ENCODE measurements around the gene CSNK2A1. TPM values are rescaled to one million over a fixed set of nuclear protein-coding genes. Genes with fewer than 3 reads are reported as not detected.

The CSNK2A1 gene
- polyA plus RNA-seq, 1 donor from 2014 or later = 255 TPM

DNA sequence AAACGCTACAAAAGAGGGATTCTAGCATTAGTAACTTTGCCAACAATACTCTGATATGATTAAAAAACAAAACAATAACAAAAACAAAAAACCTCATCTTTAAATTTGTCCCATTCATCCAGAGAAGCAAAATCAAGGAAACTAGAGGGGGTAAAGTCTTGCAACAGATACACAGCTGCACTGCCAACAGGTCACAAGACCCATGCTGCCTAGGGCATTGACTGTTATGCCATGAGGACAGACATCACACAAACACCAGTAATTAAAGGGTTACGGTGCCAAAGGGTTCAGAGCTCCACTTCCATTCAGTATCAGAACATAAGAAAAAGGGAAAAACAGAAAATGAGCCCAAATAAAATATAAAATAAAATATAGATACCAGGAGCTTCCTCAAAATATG is 82.9 kb downstream of the CSNK2A1 start:
- peak overlapping the region; percentile 58 for H3K4me2 ChIP-seq (ENCODE audit: low read length)
- H3K9ac ChIP-seq (ENCODE audit: low read length) = no peak overlapping the region
- H2AFZ ChIP-seq (ENCODE audit: low read depth, low read length) = no peak overlapping the region
- no peak overlapping the region for H3K27ac ChIP-seq (ENCODE audit: low read length)
- no peaks in the 10 kb centered on the region for H3F3A ChIP-seq (ENCODE audit: insufficient read depth, low read length, poor library complexity, severe bottlenecking)
- no peaks in the 10 kb centered on the region for H3K27me3 ChIP-seq (ENCODE audit: insufficient read depth, low read depth, low read length)
- peak overlapping the region; percentile 95 for H3K4me3 ChIP-seq (ENCODE audit: low read length)
- H3K36me3 ChIP-seq (ENCODE audit: insufficient read depth, low read length) = no peaks in the 10 kb centered on the region
- H3K79me2 ChIP-seq (replicated peaks; ENCODE audit: insufficient read depth, low read length) = peaks cover 39% of the 10 kb centered on the region
- H3K9me3 ChIP-seq (ENCODE audit: low read length) = no peaks in the 10 kb centered on the region
- TF ChIP-seq SMC3 (conservative IDR thresholded peaks at IDR 0.05; ENCODE audit: poor library complexity) (no peak), EP300 (conservative IDR thresholded peaks at IDR 0.05; ENCODE audit: poor library complexity, severe bottlenecking) (no peak), TAF1 (IDR thresholded peaks at IDR 0.05; ENCODE audit: low read depth) (no peak), EZH2 (IDR thresholded peaks at IDR 0.05; ENCODE audit: borderline replicate concordance, insufficient read depth, low read length, poor library complexity, severe bottlenecking) (no peak)
- TF ChIP-seq, protein P1, sequence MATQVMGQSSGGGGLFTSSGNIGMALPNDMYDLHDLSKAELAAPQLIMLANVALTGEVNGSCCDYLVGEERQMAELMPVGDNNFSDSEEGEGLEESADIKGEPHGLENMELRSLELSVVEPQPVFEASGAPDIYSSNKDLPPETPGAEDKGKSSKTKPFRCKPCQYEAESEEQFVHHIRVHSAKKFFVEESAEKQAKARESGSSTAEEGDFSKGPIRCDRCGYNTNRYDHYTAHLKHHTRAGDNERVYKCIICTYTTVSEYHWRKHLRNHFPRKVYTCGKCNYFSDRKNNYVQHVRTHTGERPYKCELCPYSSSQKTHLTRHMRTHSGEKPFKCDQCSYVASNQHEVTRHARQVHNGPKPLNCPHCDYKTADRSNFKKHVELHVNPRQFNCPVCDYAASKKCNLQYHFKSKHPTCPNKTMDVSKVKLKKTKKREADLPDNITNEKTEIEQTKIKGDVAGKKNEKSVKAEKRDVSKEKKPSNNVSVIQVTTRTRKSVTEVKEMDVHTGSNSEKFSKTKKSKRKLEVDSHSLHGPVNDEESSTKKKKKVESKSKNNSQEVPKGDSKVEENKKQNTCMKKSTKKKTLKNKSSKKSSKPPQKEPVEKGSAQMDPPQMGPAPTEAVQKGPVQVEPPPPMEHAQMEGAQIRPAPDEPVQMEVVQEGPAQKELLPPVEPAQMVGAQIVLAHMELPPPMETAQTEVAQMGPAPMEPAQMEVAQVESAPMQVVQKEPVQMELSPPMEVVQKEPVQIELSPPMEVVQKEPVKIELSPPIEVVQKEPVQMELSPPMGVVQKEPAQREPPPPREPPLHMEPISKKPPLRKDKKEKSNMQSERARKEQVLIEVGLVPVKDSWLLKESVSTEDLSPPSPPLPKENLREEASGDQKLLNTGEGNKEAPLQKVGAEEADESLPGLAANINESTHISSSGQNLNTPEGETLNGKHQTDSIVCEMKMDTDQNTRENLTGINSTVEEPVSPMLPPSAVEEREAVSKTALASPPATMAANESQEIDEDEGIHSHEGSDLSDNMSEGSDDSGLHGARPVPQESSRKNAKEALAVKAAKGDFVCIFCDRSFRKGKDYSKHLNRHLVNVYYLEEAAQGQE (IDR thresholded peaks at IDR 0.05; ENCODE audit: borderline replicate concordance) = no peak
- no peaks in the 10 kb centered on the region for H3K9me2 ChIP-seq (ENCODE audit: insufficient read depth, low read length)
- no peaks in the 10 kb centered on the region for H4K20me1 ChIP-seq (ENCODE audit: insufficient read depth)

DNA sequence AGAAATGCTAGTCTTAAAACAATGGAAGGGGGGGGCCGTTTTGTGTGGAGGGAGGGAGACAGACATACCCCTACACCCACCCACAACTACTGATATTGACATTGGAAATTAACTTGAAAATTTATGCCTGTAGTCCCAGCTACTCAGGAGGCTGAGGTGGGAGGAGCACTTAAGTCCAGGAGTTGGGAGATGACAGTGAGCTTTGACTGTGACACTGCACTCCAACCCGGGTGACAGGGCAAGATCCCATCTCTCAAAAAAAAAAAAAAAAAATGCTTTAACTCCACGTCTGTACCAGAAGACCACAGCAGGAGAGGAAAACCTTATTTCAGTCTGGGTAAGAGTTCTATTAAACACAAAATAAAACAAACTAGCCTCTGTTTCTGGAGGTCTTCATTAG is 83.4 kb downstream of the CSNK2A1 start:
- Histone ChIP-seq H3K79me2 (replicated peaks; ENCODE audit: insufficient read depth, low read length) (peaks cover 39% of the 10 kb centered on the region), H3K27ac (ENCODE audit: low read length) (no peak overlapping the region), H3K27me3 (ENCODE audit: insufficient read depth, low read depth, low read length) (no peaks in the 10 kb centered on the region), H3K36me3 (ENCODE audit: insufficient read depth, low read length) (no peaks in the 10 kb centered on the region), H3K9me2 (ENCODE audit: insufficient read depth, low read length) (no peaks in the 10 kb centered on the region), H3K9ac (ENCODE audit: low read length) (no peak overlapping the region), H4K20me1 (ENCODE audit: insufficient read depth) (no peaks in the 10 kb centered on the region), H3K9me3 (ENCODE audit: low read length) (no peaks in the 10 kb centered on the region), H3K4me3 (ENCODE audit: low read length) (peak overlapping the region; percentile 95), H2AFZ (ENCODE audit: low read depth, low read length) (no peak overlapping the region), H3K4me2 (ENCODE audit: low read length) (peak overlapping the region; percentile 58), H3F3A (ENCODE audit: insufficient read depth, low read length, poor library complexity, severe bottlenecking) (no peaks in the 10 kb centered on the region)
- TF ChIP-seq TAF1 (IDR thresholded peaks at IDR 0.05; ENCODE audit: low read depth) = no peak
- TF ChIP-seq EZH2 (IDR thresholded peaks at IDR 0.05; ENCODE audit: borderline replicate concordance, insufficient read depth, low read length, poor library complexity, severe bottlenecking) = no peak
- no peak for TF ChIP-seq POLR2AphosphoS5 (IDR thresholded peaks at IDR 0.05)
- TF ChIP-seq SMC3 (conservative IDR thresholded peaks at IDR 0.05; ENCODE audit: poor library complexity) = no peak
- TF ChIP-seq, protein P2, sequence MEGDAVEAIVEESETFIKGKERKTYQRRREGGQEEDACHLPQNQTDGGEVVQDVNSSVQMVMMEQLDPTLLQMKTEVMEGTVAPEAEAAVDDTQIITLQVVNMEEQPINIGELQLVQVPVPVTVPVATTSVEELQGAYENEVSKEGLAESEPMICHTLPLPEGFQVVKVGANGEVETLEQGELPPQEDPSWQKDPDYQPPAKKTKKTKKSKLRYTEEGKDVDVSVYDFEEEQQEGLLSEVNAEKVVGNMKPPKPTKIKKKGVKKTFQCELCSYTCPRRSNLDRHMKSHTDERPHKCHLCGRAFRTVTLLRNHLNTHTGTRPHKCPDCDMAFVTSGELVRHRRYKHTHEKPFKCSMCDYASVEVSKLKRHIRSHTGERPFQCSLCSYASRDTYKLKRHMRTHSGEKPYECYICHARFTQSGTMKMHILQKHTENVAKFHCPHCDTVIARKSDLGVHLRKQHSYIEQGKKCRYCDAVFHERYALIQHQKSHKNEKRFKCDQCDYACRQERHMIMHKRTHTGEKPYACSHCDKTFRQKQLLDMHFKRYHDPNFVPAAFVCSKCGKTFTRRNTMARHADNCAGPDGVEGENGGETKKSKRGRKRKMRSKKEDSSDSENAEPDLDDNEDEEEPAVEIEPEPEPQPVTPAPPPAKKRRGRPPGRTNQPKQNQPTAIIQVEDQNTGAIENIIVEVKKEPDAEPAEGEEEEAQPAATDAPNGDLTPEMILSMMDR (IDR thresholded peaks at IDR 0.05; ENCODE audit: poor library complexity, severe bottlenecking) = no peak
- TF ChIP-seq EP300 (conservative IDR thresholded peaks at IDR 0.05; ENCODE audit: poor library complexity, severe bottlenecking) = no peak
- no peak for TF ChIP-seq MXI1 (conservative IDR thresholded peaks at IDR 0.05; ENCODE audit: poor library complexity, severe bottlenecking)
- no peak for TF ChIP-seq RAD21 (conservative IDR thresholded peaks at IDR 0.05)
- TF ChIP-seq, protein P1 (IDR thresholded peaks at IDR 0.05; ENCODE audit: borderline replicate concordance) = no peak
